ENCODE data around the gene AHSA1. TPM values are rescaled to one million over a fixed set of nuclear protein-coding genes. Genes with fewer than 3 reads are reported as not detected.

AHSA1 gene
- total and polyA plus RNA-seq, 2 experiments from 2014 or later, result 126 to 127 TPM

- Histone ChIP-seq H3K9me2 (replicated peaks; ENCODE audit: insufficient read depth) (no peaks in the 10 kb centered on the region), H3K79me2 (no peaks in the 10 kb centered on the region), H3K4me2 (no peak overlapping the region), H4K20me1 (ENCODE audit: insufficient read depth, poor library complexity, severe bottlenecking) (no peaks in the 10 kb centered on the region), H3K36me3 (replicated peaks; ENCODE audit: insufficient read depth, low read depth) (no peaks in the 10 kb centered on the region), H3K27me3 (no peaks in the 10 kb centered on the region), H2AFZ (no peak overlapping the region), H3K27ac (no peak overlapping the region), H3K4me1 (ENCODE audit: insufficient read depth) (no peaks in the 10 kb centered on the region), H3K9me3 (ENCODE audit: low read depth) (no peaks in the 10 kb centered on the region), H3K4me3 (no peak overlapping the region)
- no peak for DNase-seq (ENCODE audit: low spot score)
- WGBS (ENCODE audit: low lambda C conversion rate, missing lambda C conversion rate), result 100% methylated on average over 2 of the region's 2 CpGs
- TF ChIP-seq EZH2phosphoT487 (IDR thresholded peaks at IDR 0.05; ENCODE audit: low read depth, severe bottlenecking, unreplicated experiment), result no peak
- TF ChIP-seq EZH2 (IDR thresholded peaks at IDR 0.05; ENCODE audit: borderline replicate concordance), result no peak
- no peak for TF ChIP-seq CTCF (IDR thresholded peaks at IDR 0.05; ENCODE audit: poor library complexity)
Measured at GRCh38 chr14:77442196-77442595, 15.7 kb upstream of the AHSA1 start.

- H3K4me2 ChIP-seq, result peak overlapping the region; percentile 89
- H3K27me3 ChIP-seq, result no peaks in the 10 kb centered on the region
- no peak for DNase-seq (ENCODE audit: low spot score)
- TF ChIP-seq EZH2 (IDR thresholded peaks at IDR 0.05; ENCODE audit: borderline replicate concordance), result no peak
- TF ChIP-seq EZH2phosphoT487 (IDR thresholded peaks at IDR 0.05; ENCODE audit: low read depth, severe bottlenecking, unreplicated experiment), result no peak
- TF ChIP-seq CTCF (IDR thresholded peaks at IDR 0.05; ENCODE audit: poor library complexity), result no peak
- no peaks in the 10 kb centered on the region for H3K9me2 ChIP-seq (replicated peaks; ENCODE audit: insufficient read depth)
- peaks cover 49% of the 10 kb centered on the region for H3K79me2 ChIP-seq
- H3K27ac ChIP-seq, result peak overlapping the region; percentile 69
- peak overlapping the region; percentile 57 for H2AFZ ChIP-seq
- peaks cover 5% of the 10 kb centered on the region for H3K36me3 ChIP-seq (replicated peaks; ENCODE audit: insufficient read depth, low read depth)
- peaks cover 10% of the 10 kb centered on the region for H4K20me1 ChIP-seq (ENCODE audit: insufficient read depth, poor library complexity, severe bottlenecking)
- no peaks in the 10 kb centered on the region for H3K9me3 ChIP-seq (ENCODE audit: low read depth)
- 82% methylated on average over 2 of the region's 2 CpGs for whole genome bisulfite sequencing (ENCODE audit: low lambda C conversion rate, missing lambda C conversion rate)
- H3K4me3 ChIP-seq, result peak overlapping the region; percentile 71
- peaks cover 12% of the 10 kb centered on the region for H3K4me1 ChIP-seq (ENCODE audit: insufficient read depth)
Measured at GRCh38 chr14:77455966-77456640, 1.8 kb upstream of the AHSA1 start.

- Histone ChIP-seq H3K9me2 (replicated peaks; ENCODE audit: insufficient read depth) (no peaks in the 10 kb centered on the region), H2AFZ (peak overlapping the region; percentile 57), H3K9me3 (ENCODE audit: low read depth) (no peaks in the 10 kb centered on the region), H3K79me2 (peaks cover 52% of the 10 kb centered on the region), H3K4me3 (peak overlapping the region; percentile 71), H3K36me3 (replicated peaks; ENCODE audit: insufficient read depth, low read depth) (peaks cover 5% of the 10 kb centered on the region), H3K27ac (peak overlapping the region; percentile 69), H4K20me1 (ENCODE audit: insufficient read depth, poor library complexity, severe bottlenecking) (peaks cover 10% of the 10 kb centered on the region), H3K4me2 (peak overlapping the region; percentile 89), H3K4me1 (ENCODE audit: insufficient read depth) (peaks cover 12% of the 10 kb centered on the region), H3K27me3 (no peaks in the 10 kb centered on the region)
- 2% methylated on average over 18 of the region's 18 CpGs for WGBS (ENCODE audit: low lambda C conversion rate, missing lambda C conversion rate)
- TF ChIP-seq EZH2phosphoT487 (IDR thresholded peaks at IDR 0.05; ENCODE audit: low read depth, severe bottlenecking, unreplicated experiment) (no peak), EZH2 (IDR thresholded peaks at IDR 0.05; ENCODE audit: borderline replicate concordance) (no peak), CTCF (IDR thresholded peaks at IDR 0.05; ENCODE audit: poor library complexity) (no peak)
- no peak for DNase-seq (ENCODE audit: low spot score)
Measured at GRCh38 chr14:77457115-77457521, 775 bp upstream of the AHSA1 start.
